NT2/D1 (cell line): ENCODE data around the gene ZNF776.
"Not testable (repeated sequence)": the region's sequence is repeated elsewhere in the genome, so short reads cannot be mapped to it uniquely, and the experiment has no call there.

ENCODE experiments used
- DNase-seq: peaks from one replicate; pipeline ENCODE4 v3.0.0-alpha.2; 2011; ENCODE audit warnings: low read depth, low spot score
- H3K27me3 ChIP-seq: 2 replicates; pipeline ENCODE4 v1.6.0; 2011; ENCODE audit warnings: mild to moderate bottlenecking; ENCODE audit not compliant: insufficient read length, insufficient read depth
- H3K36me3 ChIP-seq: 2 replicates; pipeline ENCODE4 v1.6.1; 2011; ENCODE audit warnings: mild to moderate bottlenecking, low read length, mixed read lengths; ENCODE audit not compliant: insufficient read depth, insufficient read length
- H3K4me1 ChIP-seq: 2 replicates; pipeline ENCODE4 v1.5.1; 2011; ENCODE audit not compliant: insufficient read depth, insufficient read length
- H3K4me3 ChIP-seq: 2 replicates; pipeline ENCODE4 v1.5.1; 2011; ENCODE audit warnings: low read depth; ENCODE audit not compliant: insufficient read length
- H3K9ac ChIP-seq: 2 replicates; pipeline ENCODE4 v1.6.0; 2011; ENCODE audit warnings: low read depth; ENCODE audit not compliant: insufficient read length
- H3K9me3 ChIP-seq: 2 replicates; pipeline ENCODE4 v1.5.1; 2011; ENCODE audit warnings: mild to moderate bottlenecking, low read length; ENCODE audit not compliant: insufficient read depth
- SUZ12 ChIP-seq: IDR thresholded peaks from 2 replicates; pipeline ENCODE4 v1.6.1; 2011; ENCODE audit not compliant: insufficient read length, insufficient read depth; ENCODE audit errors: extremely low read depth
- YY1 ChIP-seq: IDR thresholded peaks from 2 replicates; pipeline ENCODE4 v1.6.1; 2011; ENCODE audit not compliant: insufficient read length, insufficient read depth
- ZNF274 ChIP-seq: IDR thresholded peaks from 2 replicates; pipeline ENCODE4 v1.6.1; 2011; ENCODE audit warnings: mild to moderate bottlenecking, low read depth, low read length

Gene ZNF776

DNA sequence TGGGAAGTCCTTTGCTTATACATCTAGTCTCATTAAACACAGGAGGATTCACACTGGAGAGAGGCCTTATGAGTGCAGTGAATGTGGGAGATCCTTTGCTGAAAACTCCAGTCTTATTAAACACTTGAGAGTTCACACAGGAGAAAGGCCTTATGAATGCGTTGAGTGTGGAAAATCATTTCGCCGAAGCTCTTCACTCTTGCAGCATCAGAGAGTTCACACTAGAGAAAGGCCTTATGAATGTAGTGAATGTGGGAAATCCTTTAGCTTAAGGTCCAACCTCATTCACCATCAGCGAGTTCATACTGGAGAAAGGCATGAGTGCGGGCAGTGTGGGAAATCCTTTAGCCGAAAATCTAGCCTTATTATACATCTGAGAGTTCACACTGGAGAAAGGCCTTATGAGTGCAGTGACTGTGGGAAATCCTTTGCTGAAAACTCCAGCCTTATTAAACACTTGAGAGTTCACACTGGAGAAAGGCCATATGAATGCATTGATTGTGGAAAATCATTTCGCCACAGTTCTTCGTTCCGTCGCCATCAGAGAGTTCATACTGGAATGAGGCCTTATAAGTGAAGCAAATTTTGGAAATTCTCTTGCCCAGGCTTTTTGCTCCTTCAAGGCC, 32.7 kb downstream of the ZNF776 start:
- TF ChIP-seq YY1, result no peak
- TF ChIP-seq SUZ12, result no peak
- no peak for TF ChIP-seq ZNF274
- Histone ChIP-seq H3K4me3 (no peak overlapping the region), H3K9ac (no peak overlapping the region), H3K27me3 (no peaks in the 10 kb centered on the region), H3K9me3 (no peaks in the 10 kb centered on the region), H3K36me3 (peaks cover 64% of the 10 kb centered on the region), H3K4me1 (no peaks in the 10 kb centered on the region)
- DNase-seq, result no peak

DNA sequence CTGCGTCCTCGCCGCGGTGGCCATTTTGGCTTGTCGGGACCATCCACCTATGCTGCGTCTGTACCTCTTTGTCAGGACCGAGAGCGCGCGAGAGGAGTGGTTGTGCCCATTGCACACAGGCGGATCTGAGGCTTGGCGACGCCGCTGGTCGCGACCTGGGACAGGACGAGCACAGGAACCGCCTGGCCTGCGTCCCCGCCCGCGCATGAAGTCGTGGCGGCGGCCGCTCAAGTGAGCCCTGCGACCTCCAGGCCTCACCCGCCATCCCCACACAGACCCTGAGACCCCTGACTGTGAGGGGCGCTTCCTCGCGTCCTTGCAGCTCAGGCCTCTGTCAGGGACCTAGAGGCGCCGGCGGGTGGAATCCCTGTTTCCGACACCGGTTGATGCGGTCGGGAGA, 39.7 kb downstream of the ZNF776 start:
- TF ChIP-seq SUZ12, result no peak
- TF ChIP-seq YY1, result no peak
- TF ChIP-seq ZNF274, result no peak
- Histone ChIP-seq H3K9me3 (no peaks in the 10 kb centered on the region), H3K4me3 (no peak overlapping the region), H3K4me1 (no peaks in the 10 kb centered on the region), H3K36me3 (peaks cover 31% of the 10 kb centered on the region), H3K9ac (no peak overlapping the region), H3K27me3 (no peaks in the 10 kb centered on the region)
- DNase-seq, result no peak

DNA sequence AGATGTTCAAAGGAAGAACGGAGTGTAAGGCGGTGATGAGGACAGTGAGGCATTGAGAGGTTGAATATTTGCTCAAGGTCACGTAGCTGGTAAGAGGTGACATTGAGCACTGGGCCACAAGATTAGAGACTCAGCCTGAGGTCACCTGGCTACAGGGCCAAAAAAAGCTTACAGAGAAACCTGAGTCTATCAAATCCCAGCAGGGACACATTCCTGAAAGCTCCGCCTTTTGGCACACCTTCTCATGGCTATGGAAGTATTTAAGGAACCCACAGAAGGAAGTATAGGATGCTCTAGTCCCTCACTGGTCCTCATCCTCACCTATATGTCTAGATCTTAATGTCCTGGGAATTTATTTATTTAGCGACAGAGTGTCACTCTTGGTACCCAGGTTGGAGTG, 40.3 kb downstream of the ZNF776 start:
- H3K36me3 ChIP-seq, result peaks cover 32% of the 10 kb centered on the region
- no peaks in the 10 kb centered on the region for H3K9me3 ChIP-seq
- H3K4me1 ChIP-seq, result no peaks in the 10 kb centered on the region
- TF ChIP-seq YY1, result no peak
- TF ChIP-seq SUZ12, result no peak
- no peak for TF ChIP-seq ZNF274
- H3K4me3 ChIP-seq, result no peak overlapping the region
- no peaks in the 10 kb centered on the region for H3K27me3 ChIP-seq
- DNase-seq, result no peak
- H3K9ac ChIP-seq, result no peak overlapping the region

DNA sequence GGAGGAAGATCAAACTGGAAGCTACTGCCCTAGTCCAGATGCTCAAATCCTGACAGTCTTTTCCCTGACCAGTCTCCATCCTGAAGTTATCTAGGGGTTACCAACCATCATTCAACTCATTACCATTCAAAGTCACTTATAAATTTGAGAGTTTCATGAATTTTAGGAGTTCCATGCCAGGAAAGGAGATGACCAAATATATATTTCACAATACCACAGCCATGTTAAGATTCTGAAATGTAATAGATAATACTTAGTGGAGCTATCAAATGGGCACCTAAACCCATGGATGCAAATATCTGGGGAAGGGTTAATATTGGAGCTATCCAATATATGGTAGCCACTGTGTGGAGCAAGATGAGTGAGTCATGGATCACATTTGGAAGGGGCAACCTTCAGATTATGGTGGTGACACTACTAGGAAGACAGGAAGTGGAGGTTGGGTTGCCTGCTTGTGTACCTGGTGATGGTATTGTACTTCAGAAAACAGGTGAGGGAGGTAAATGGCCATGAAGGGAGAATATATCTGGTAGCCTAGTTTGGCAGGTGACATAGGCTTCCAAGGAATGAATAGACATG, 41.6 kb downstream of the ZNF776 start:
- H3K27me3 ChIP-seq, result no peaks in the 10 kb centered on the region
- no peak for DNase-seq

DNA sequence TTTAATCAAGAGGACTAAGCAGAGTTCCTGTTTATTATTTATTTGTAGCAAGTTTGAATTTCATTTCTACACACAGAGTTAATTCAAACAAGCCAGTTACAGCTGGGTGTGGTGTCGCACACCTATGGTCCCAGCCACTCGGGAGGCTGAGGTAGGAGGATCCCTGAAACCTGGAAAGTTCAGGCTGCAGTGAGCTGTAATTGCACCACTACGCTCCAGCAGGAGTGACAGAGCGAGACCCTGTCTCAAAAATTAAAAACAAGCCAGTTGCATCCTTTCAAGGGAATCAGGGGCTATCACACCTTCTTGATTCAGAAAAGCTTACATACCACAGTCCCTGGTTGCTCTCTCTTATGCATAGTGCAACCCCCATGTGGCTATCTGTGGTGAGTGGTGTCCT, 42.7 kb downstream of the ZNF776 start:
- H3K27me3 ChIP-seq, result no peaks in the 10 kb centered on the region
- TF ChIP-seq SUZ12, result no peak
- no peaks in the 10 kb centered on the region for H3K9me3 ChIP-seq
- H3K4me1 ChIP-seq, result no peaks in the 10 kb centered on the region
- no peak for DNase-seq
- peaks cover 36% of the 10 kb centered on the region for H3K36me3 ChIP-seq
- H3K4me3 ChIP-seq, result no peak overlapping the region
- no peak overlapping the region for H3K9ac ChIP-seq

More for the DNA sequence above, 41.6 kb downstream of the ZNF776 start:
- Histone ChIP-seq H3K9me3 (no peaks in the 10 kb centered on the region), H3K4me1 (no peaks in the 10 kb centered on the region), H3K36me3 (peaks cover 32% of the 10 kb centered on the region), H3K9ac (no peak overlapping the region), H3K4me3 (no peak overlapping the region)
- no peak for TF ChIP-seq YY1
- no peak for TF ChIP-seq SUZ12
- no peak for TF ChIP-seq ZNF274

DNA sequence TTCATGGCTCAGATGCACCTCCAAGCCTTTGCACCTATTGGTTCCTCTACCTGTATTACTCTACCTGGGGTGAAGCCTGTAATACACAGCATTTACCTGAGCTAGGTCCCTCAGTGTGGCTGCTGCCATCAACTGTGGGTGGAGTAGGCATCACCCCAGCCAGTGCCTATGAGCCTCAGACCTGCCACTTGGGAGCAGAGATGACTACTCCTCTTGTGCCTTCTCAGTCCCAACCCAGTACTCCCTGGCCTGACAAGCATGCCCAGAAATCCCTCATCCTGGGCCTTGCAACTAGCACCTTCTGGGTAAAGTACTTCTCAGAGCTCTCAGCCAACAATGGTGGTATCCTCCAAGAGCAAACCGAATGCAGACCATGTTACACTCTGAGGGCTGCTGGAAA, 50.0 kb downstream of the ZNF776 start:
- H3K9me3 ChIP-seq, result not testable (repeated sequence)
- peaks cover 18% of the 10 kb centered on the region for H3K36me3 ChIP-seq

DNA sequence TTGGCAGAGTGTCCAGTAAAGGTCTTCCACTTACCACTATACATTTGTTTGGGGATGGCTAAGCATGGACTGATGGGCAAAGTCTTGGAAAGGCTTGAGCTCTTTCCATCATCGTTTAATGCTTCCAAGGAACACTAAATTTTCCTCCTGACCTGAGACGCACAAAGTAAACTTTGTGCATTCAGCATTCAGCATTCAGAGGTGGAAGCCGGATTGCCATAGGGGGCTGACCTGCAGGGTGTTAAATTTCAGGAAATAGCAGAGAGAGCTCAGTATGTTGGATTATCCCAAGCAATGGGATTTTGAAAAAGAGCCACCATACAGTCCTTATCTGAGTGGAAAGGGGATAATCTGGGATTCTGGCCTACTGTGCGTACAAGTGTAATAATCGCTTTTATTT, 54.1 kb downstream of the ZNF776 start:
- H3K9ac ChIP-seq, result no peak overlapping the region
- no peaks in the 10 kb centered on the region for H3K9me3 ChIP-seq
- peaks cover 5% of the 10 kb centered on the region for H3K36me3 ChIP-seq
- H3K27me3 ChIP-seq, result no peaks in the 10 kb centered on the region
- DNase-seq, result no peak
- TF ChIP-seq SUZ12, result no peak
- no peak for TF ChIP-seq YY1
- no peak for TF ChIP-seq ZNF274
- H3K4me1 ChIP-seq, result no peaks in the 10 kb centered on the region
- no peak overlapping the region for H3K4me3 ChIP-seq

More for the DNA sequence above, 50.0 kb downstream of the ZNF776 start:
- not testable (repeated sequence) for H3K4me3 ChIP-seq, H3K4me1 ChIP-seq, H3K9ac ChIP-seq, H3K27me3 ChIP-seq, DNase-seq

DNA sequence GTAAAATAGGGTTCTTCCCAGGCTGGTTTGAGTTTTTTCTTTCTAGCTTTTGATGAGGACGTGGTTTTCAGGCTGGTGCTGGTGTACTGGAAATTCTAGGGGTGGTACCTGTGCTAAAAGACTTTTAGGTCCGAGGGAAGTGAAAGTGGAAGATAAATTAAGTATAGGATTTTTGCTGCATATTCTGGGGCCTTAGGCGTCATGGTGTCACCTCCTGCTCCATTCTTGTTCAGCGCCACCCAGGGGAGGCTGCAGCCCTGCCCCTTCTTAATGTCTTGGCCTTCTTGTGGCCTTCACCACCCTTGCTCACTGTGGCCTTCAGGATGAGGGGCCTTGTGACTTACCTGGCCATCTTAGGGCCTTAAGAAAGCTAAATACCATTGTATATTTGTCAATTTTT, 55.7 kb downstream of the ZNF776 start:
- no peaks in the 10 kb centered on the region for H3K4me1 ChIP-seq
- no peak overlapping the region for H3K4me3 ChIP-seq
- H3K36me3 ChIP-seq, result peaks cover under 1% of the 10 kb centered on the region
- TF ChIP-seq ZNF274, result no peak
- TF ChIP-seq YY1, result no peak
- TF ChIP-seq SUZ12, result no peak
- DNase-seq, result no peak
- H3K27me3 ChIP-seq, result no peaks in the 10 kb centered on the region
- H3K9ac ChIP-seq, result no peak overlapping the region
- no peaks in the 10 kb centered on the region for H3K9me3 ChIP-seq
